BLaER1 treated with 17β-estradiol and CSF1 and Interleukin-3, amounts not matched to agents 10 nM and 100 nM (cell line): ENCODE measurements around the gene AUTS2.

Source experiments
- H3K27ac ChIP-seq, 11 experiments: shearing (Covaris generic); formaldehyde crosslinking; 2 replicates each; pipeline ENCODE4 v1.8.1; 2022
- H3K27me3 ChIP-seq, 11 experiments: shearing (Covaris generic); formaldehyde crosslinking; 2 replicates each; pipeline ENCODE4 v1.8.1; 2022
- H3K36me3 ChIP-seq, 11 experiments: shearing (Covaris generic); formaldehyde crosslinking; 2 replicates each; pipeline ENCODE4 v1.8.1; 2022
- H3K4me1 ChIP-seq, 10 experiments: shearing (Covaris generic); formaldehyde crosslinking; 2 replicates each; pipeline ENCODE4 v1.8.1; 2022
- H3K4me2 ChIP-seq, 11 experiments: shearing (Covaris generic); formaldehyde crosslinking; 2 replicates each; pipeline ENCODE4 v1.8.1; 2022
- H3K4me3 ChIP-seq, 10 experiments: shearing (Covaris generic); formaldehyde crosslinking; 2 replicates each; pipeline ENCODE4 v1.8.1; 2022
- H3K9ac ChIP-seq, 11 experiments: shearing (Covaris generic); formaldehyde crosslinking; 2 replicates each; pipeline ENCODE4 v1.8.1; 2022
- H3K9me3 ChIP-seq, 11 experiments: shearing (Covaris generic); formaldehyde crosslinking; replicated peaks in 1 of 11; 2 replicates each; pipeline ENCODE4 v1.8.1; 2022
- H4K20me1 ChIP-seq, 11 experiments: shearing (Covaris generic); formaldehyde crosslinking; 2 replicates each; pipeline ENCODE4 v1.8.1; 2022
- Cebpa-rat ChIP-seq, 11 experiments: shearing (Covaris generic); IDR thresholded peaks; 2 replicates each; pipeline ENCODE4 v1.8.1; 2022

Gene AUTS2

DNA sequence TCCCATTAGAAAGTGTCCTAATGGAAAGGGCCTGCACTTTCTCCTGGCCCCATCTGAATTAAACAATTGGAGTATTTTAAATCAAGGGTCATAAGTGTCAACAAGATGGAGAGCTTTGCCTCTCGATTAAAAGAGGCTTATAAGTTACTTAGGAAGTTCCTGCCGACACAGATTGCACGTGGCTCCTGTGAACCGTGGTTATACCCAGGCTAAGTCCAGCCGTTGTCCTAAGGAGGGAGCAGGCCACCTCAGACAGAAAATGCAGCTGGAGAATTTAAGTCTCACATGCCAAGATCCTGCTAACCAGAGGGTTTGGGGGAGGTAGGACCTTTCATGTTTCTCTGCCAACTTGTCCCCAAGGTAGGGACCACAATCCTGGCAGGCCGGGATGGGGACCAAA, 907.2 kb downstream of the AUTS2 start:
- no peak for TF ChIP-seq Cebpa-rat (IDR thresholded peaks at IDR 0.05)
- H3K9me3 ChIP-seq = no peaks in the 10 kb centered on the region; a peak in 1 of 22 replicates
- peak overlapping the region in 2 of 11 experiments; percentile 21 to 24; a peak in 2 of 22 replicates for H3K4me2 ChIP-seq
- peaks cover 0 to 23% (median 6%) of the 10 kb centered on the region in 10 experiments; a peak in 7 of 20 replicates for H3K4me1 ChIP-seq
- no peaks in the 10 kb centered on the region for H4K20me1 ChIP-seq
- no peaks in the 10 kb centered on the region for H3K27me3 ChIP-seq
- no peak overlapping the region for H3K4me3 ChIP-seq
- H3K9ac ChIP-seq = no peak overlapping the region
- peaks cover 0 to 8% (median 0%) of the 10 kb centered on the region in 11 experiments; a peak in 3 of 22 replicates for H3K36me3 ChIP-seq
- no peak overlapping the region for H3K27ac ChIP-seq

- no peaks in the 10 kb centered on the region for H4K20me1 ChIP-seq
- H3K9me3 ChIP-seq = no peaks in the 10 kb centered on the region; a peak in 1 of 22 replicates
- peak overlapping the region in 2 of 11 experiments; percentile 21 to 24; a peak in 2 of 22 replicates for H3K4me2 ChIP-seq
- no peak overlapping the region for H3K27ac ChIP-seq
- peaks cover 0 to 8% (median 0%) of the 10 kb centered on the region in 11 experiments; a peak in 3 of 22 replicates for H3K36me3 ChIP-seq
- H3K4me1 ChIP-seq = peaks cover 0 to 23% (median 6%) of the 10 kb centered on the region in 10 experiments; a peak in 7 of 20 replicates
- H3K4me3 ChIP-seq = no peak overlapping the region
- no peak overlapping the region for H3K9ac ChIP-seq
- H3K27me3 ChIP-seq = no peaks in the 10 kb centered on the region
- no peak for TF ChIP-seq Cebpa-rat (IDR thresholded peaks at IDR 0.05)
These were observed 907.6 kb downstream of the AUTS2 start for GRCh38 chr7:70505886-70506285.

GRCh38 chr7:70506434-70506833, 908.2 kb downstream of the AUTS2 start:
- Histone ChIP-seq H3K9me3 (no peaks in the 10 kb centered on the region; a peak in 1 of 22 replicates), H3K27ac (no peak overlapping the region), H3K4me3 (no peak overlapping the region), H3K9ac (no peak overlapping the region), H3K27me3 (no peaks in the 10 kb centered on the region), H3K4me1 (peaks cover 0 to 23% (median 6%) of the 10 kb centered on the region in 10 experiments; a peak in 7 of 20 replicates), H3K36me3 (peaks cover 0 to 8% (median 0%) of the 10 kb centered on the region in 11 experiments; a peak in 3 of 22 replicates), H3K4me2 (no peak overlapping the region), H4K20me1 (no peaks in the 10 kb centered on the region)
- no peak for TF ChIP-seq Cebpa-rat (IDR thresholded peaks at IDR 0.05)

- Histone ChIP-seq H3K4me1 (no peaks in the 10 kb centered on the region), H3K4me3 (no peak overlapping the region), H3K4me2 (no peak overlapping the region), H4K20me1 (no peaks in the 10 kb centered on the region), H3K36me3 (peaks cover 0 to 8% (median 0%) of the 10 kb centered on the region in 11 experiments; a peak in 4 of 22 replicates), H3K9me3 (peaks cover 0 to 4% (median 0%) of the 10 kb centered on the region in 11 experiments; a peak in 1 of 22 replicates), H3K27ac (no peak overlapping the region), H3K9ac (no peak overlapping the region), H3K27me3 (no peaks in the 10 kb centered on the region)
- TF ChIP-seq Cebpa-rat (IDR thresholded peaks at IDR 0.05) = no peak
These were observed 913.9 kb downstream of the AUTS2 start for GRCh38 chr7:70512144-70512543.

- Histone ChIP-seq H3K9ac (no peak overlapping the region), H3K4me2 (no peak overlapping the region), H4K20me1 (no peaks in the 10 kb centered on the region), H3K9me3 (peaks cover 0 to 4% (median 0%) of the 10 kb centered on the region in 11 experiments; a peak in 1 of 22 replicates), H3K4me3 (no peak overlapping the region), H3K27me3 (no peaks in the 10 kb centered on the region), H3K36me3 (peaks cover 0 to 10% (median 0%) of the 10 kb centered on the region in 11 experiments; a peak in 4 of 22 replicates), H3K4me1 (no peaks in the 10 kb centered on the region), H3K27ac (no peak overlapping the region)
- TF ChIP-seq Cebpa-rat (IDR thresholded peaks at IDR 0.05) = no peak
These were observed 914.5 kb downstream of the AUTS2 start for GRCh38 chr7:70512761-70513160.

GRCh38 chr7:70520611-70521010, 922.3 kb downstream of the AUTS2 start:
- Histone ChIP-seq H3K27me3 (no peaks in the 10 kb centered on the region), H3K4me1 (peaks cover 2 to 16% (median 4%) of the 10 kb centered on the region in 10 experiments; a peak in 18 of 20 replicates), H3K27ac (no peak overlapping the region), H3K9me3 (no peaks in the 10 kb centered on the region; a peak in 1 of 22 replicates), H3K36me3 (peaks cover 0 to 18% (median 2%) of the 10 kb centered on the region in 11 experiments; a peak in 5 of 22 replicates), H3K4me3 (no peak overlapping the region), H3K4me2 (no peak overlapping the region), H4K20me1 (no peaks in the 10 kb centered on the region), H3K9ac (no peak overlapping the region)
- TF ChIP-seq Cebpa-rat (IDR thresholded peaks at IDR 0.05) = no peak

GRCh38 chr7:70523249-70523988, 925.1 kb downstream of the AUTS2 start:
- no peak for TF ChIP-seq Cebpa-rat (IDR thresholded peaks at IDR 0.05)
- no peaks in the 10 kb centered on the region for H3K27me3 ChIP-seq
- H3K9me3 ChIP-seq = no peaks in the 10 kb centered on the region; a peak in 1 of 22 replicates
- H3K4me2 ChIP-seq = no peak overlapping the region
- H3K9ac ChIP-seq = no peak overlapping the region
- H3K4me3 ChIP-seq = no peak overlapping the region
- no peaks in the 10 kb centered on the region for H4K20me1 ChIP-seq
- peaks cover 0 to 18% (median 5%) of the 10 kb centered on the region in 11 experiments; a peak in 4 of 22 replicates for H3K36me3 ChIP-seq
- peaks cover 13 to 43% (median 25%) of the 10 kb centered on the region in 10 experiments for H3K4me1 ChIP-seq
- H3K27ac ChIP-seq = no peak overlapping the region

DNA sequence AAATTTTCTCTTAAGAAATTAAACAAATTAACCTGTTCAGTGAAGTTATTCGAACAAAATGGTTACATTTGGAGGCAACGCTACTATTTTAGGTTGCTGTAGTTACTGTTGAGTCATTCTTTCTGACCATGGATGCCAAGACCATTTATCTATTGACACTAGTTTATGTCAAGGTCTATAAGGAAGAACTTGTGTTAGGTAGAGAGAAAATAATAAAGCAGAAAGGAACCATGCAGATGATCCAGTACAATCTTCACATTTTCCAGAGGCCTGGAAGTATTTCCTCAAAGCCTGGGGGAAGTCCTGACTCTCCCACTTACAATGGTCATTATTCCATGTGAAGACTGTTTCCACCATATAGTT, 925.7 kb downstream of the AUTS2 start:
- H3K27ac ChIP-seq = no peak overlapping the region
- H3K4me2 ChIP-seq = no peak overlapping the region
- peaks cover 13 to 48% (median 27%) of the 10 kb centered on the region in 10 experiments for H3K4me1 ChIP-seq
- H3K27me3 ChIP-seq = no peaks in the 10 kb centered on the region
- H3K36me3 ChIP-seq = peaks cover 0 to 18% (median 5%) of the 10 kb centered on the region in 11 experiments; a peak in 4 of 22 replicates
- no peaks in the 10 kb centered on the region for H4K20me1 ChIP-seq
- H3K4me3 ChIP-seq = no peak overlapping the region
- no peaks in the 10 kb centered on the region; a peak in 1 of 22 replicates for H3K9me3 ChIP-seq
- TF ChIP-seq Cebpa-rat (IDR thresholded peaks at IDR 0.05) = no peak
- H3K9ac ChIP-seq = no peak overlapping the region

GRCh38 chr7:70525991-70526390, 927.7 kb downstream of the AUTS2 start:
- H3K4me1 ChIP-seq = peaks cover 13 to 60% (median 43%) of the 10 kb centered on the region in 10 experiments
- H3K9ac ChIP-seq = no peak overlapping the region
- H3K36me3 ChIP-seq = peaks cover 0 to 18% (median 5%) of the 10 kb centered on the region in 11 experiments; a peak in 4 of 22 replicates
- H3K4me2 ChIP-seq = peak overlapping the region; percentile 33 to 82 (median 51); a peak in 16 of 22 replicates
- no peak overlapping the region for H3K4me3 ChIP-seq
- no peaks in the 10 kb centered on the region for H3K27me3 ChIP-seq
- H3K27ac ChIP-seq = no peak overlapping the region
- H3K9me3 ChIP-seq = peaks cover 0 to 4% (median 0%) of the 10 kb centered on the region in 11 experiments; a peak in 2 of 22 replicates
- no peaks in the 10 kb centered on the region for H4K20me1 ChIP-seq
- no peak for TF ChIP-seq Cebpa-rat (IDR thresholded peaks at IDR 0.05)
